Uterus (tissue), 2 donors: ENCODE data around the gene TUFT1.

Experiments used
- CTCF ChIP-seq, 4 experiments: fragments of 200-600 bp in 2 of 4; fragments of 450-650 bp in 2 of 4; sonication (generic) in 2 of 4; IDR thresholded peaks; one replicate each; pipeline ENCODE4 v1.5.1; 2016 to 2019; ENCODE audit warnings: antibody characterized with exemption in 4 of 4, mild to moderate bottlenecking in 2 of 4, moderate library complexity in 1 of 4
- POLR2A ChIP-seq, 2 donors: fragments of 450-650 bp; IDR thresholded peaks; one replicate each; pipeline ENCODE4 v1.6.1; 2016; ENCODE audit warnings: antibody characterized with exemption in 2 of 2, mild to moderate bottlenecking in 1 of 2, moderate library complexity in 1 of 2

DNA sequence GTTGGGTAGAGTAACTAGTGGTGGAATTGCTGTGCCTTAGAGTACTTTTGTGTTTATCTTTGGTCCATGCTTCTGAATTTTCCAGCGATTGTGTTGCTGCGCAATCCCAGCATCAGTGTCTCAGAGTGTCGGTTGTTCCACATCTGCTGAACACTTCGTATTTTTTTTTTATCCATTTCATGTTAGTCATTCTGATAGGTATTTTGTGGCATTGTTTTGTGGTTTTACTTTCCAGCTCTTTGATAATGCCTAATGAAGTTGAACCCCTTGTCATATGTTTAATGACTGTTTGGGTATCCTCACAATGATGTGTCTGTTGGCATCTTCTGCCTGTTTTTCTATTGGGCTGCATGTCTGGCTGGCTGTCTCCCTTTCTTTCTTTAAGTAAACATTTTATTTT is 13.6 kb downstream of the TUFT1 start:
- no peak for TF ChIP-seq CTCF (IDR thresholded peaks at IDR 0.05)
- no peak for TF ChIP-seq POLR2A (IDR thresholded peaks at IDR 0.05)
